ENCODE results near the gene DGCR6.
"Not testable (repeated sequence)": the region's sequence is repeated elsewhere in the genome, so short reads cannot be mapped to it uniquely, and the experiment has no call there.

The DGCR6 gene

GRCh38 chr22:18961201-18961600 is 55.1 kb downstream of the DGCR6 start:
- FAIRE-seq: not testable (repeated sequence)
